ENCODE results near the gene RPL19.

GRCh38 chr17:39218906-39219305 is 18.8 kb downstream of the RPL19 start:
- TF ChIP-seq POLR2A (IDR thresholded peaks at IDR 0.05) (no peak), CTCF (IDR thresholded peaks at IDR 0.05) (no peak)
